K562 (cell line): Measurements from ENCODE around the gene TJP3. TPM values are rescaled to one million over a fixed set of nuclear protein-coding genes. Genes with fewer than 3 reads are reported as not detected.
A peak's percentile ranks its signal among the peaks of the same experiment; 100 is the strongest.

Experiments
- ADNP ChIP-seq: fragments of 200-800 bp; sonication (Bioruptor generic); IDR thresholded peaks from 2 replicates; pipeline ENCODE4 v1.6.1; 2016; ENCODE audit warnings: missing genetic modification characterization, missing compliant biosample characterization
- BCOR ChIP-seq: fragments of 450-650 bp; IDR thresholded peaks from 2 replicates; pipeline ENCODE4 v1.6.1; 2016
- CHD4 ChIP-seq: fragments of 200-600 bp; sonication (generic); IDR thresholded peaks from 3 replicates; pipeline ENCODE4 v1.6.1; 2012; ENCODE audit warnings: low read depth, mild to moderate bottlenecking, mixed read lengths, low read length, inconsistent platforms; ENCODE audit not compliant: insufficient read depth, insufficient replicate concordance, poor library complexity, severe bottlenecking
- CTBP1 ChIP-seq: fragments of 450-650 bp; IDR thresholded peaks from 2 replicates; pipeline ENCODE4 v1.6.1; 2016; ENCODE audit warnings: borderline replicate concordance
- EP400 ChIP-seq: fragments of 450-650 bp; IDR thresholded peaks from 2 replicates; pipeline ENCODE4 v1.6.1; 2017; ENCODE audit warnings: antibody characterized with exemption, mild to moderate bottlenecking, moderate library complexity
- ESRRA ChIP-seq: fragments of 450-650 bp; IDR thresholded peaks from 2 replicates; pipeline ENCODE4 v1.6.1; 2014; ENCODE audit warnings: low read depth, mild to moderate bottlenecking, moderate library complexity, borderline replicate concordance
- FOXA3 ChIP-seq, 2 experiments: fragments of 450-650 bp in 1 of 2; sonication (generic) in 1 of 2; formaldehyde crosslinking; IDR thresholded peaks in 1 of 2; conservative IDR thresholded peaks in 1 of 2; 2 replicates each; pipeline versions ENCODE4 v1.4.0 to v1.8.0; 2020 to 2022; ENCODE audit warnings: mild to moderate bottlenecking in 2 of 2, missing genetic modification reagents in 1 of 2
- HDAC1 ChIP-seq, 2 experiments: fragments of 450-650 bp; IDR thresholded peaks; 2 replicates each; pipeline ENCODE4 v1.6.1; 2016 to 2017; ENCODE audit warnings: inconsistent platforms in 1 of 2, mild to moderate bottlenecking in 1 of 2, moderate library complexity in 1 of 2
- KDM1A ChIP-seq, 2 experiments: fragments of 450-650 bp; IDR thresholded peaks; 2 replicates each; pipeline ENCODE4 v1.6.1; 2016; ENCODE audit warnings: mild to moderate bottlenecking in 2 of 2
- KLF1 ChIP-seq: fragments of 450-650 bp; IDR thresholded peaks from 2 replicates; pipeline ENCODE4 v1.6.1; 2016; ENCODE audit warnings: missing genetic modification characterization, missing compliant biosample characterization
- MEF2D ChIP-seq: conservative IDR thresholded peaks from 2 replicates; pipeline ENCODE4 v1.6.1; 2016; ENCODE audit warnings: low read depth, missing genetic modification characterization, missing compliant biosample characterization
- MEIS2 ChIP-seq: fragments of 450-650 bp; IDR thresholded peaks from 2 replicates; pipeline ENCODE4 v1.6.1; 2014; ENCODE audit warnings: mild to moderate bottlenecking; ENCODE audit not compliant: partially characterized antibody
- MTA1 ChIP-seq: fragments of 450-650 bp; IDR thresholded peaks from 2 replicates; pipeline ENCODE4 v1.6.1; 2017; ENCODE audit warnings: borderline replicate concordance
- RCOR1 ChIP-seq, 2 experiments: IDR thresholded peaks; 2 replicates each; pipeline ENCODE4 v1.6.1; 2012; ENCODE audit warnings: low read depth in 2 of 2, low read length in 2 of 2, borderline replicate concordance in 1 of 2, improper control_type of control experiment in 1 of 2
- SMARCE1 ChIP-seq: fragments of 450-650 bp; IDR thresholded peaks from 2 replicates; pipeline ENCODE4 v1.7.1; 2016; ENCODE audit warnings: mild to moderate bottlenecking
- SRF ChIP-seq, 2 experiments: fragments of 250-450, 450-650 bp in 1 of 2; sonication (Bioruptor Pico) in 1 of 2; sonication (generic) in 1 of 2; formaldehyde crosslinking; IDR thresholded peaks; 2 replicates each; pipeline versions ENCODE4 v1.5.0 to v1.5.1; 2020 to 2022; ENCODE audit warnings: mild to moderate bottlenecking in 1 of 2, missing genetic modification reagents in 1 of 2
- ZKSCAN8 ChIP-seq: fragments of 200-800 bp; sonication (Bioruptor generic); IDR thresholded peaks from 2 replicates; pipeline ENCODE4 v1.6.1; 2016; ENCODE audit warnings: missing genetic modification characterization, missing compliant biosample characterization
- ZNF133 ChIP-seq: fragments of 250-450 bp; sonication (Bioruptor Pico); IDR thresholded peaks from 2 replicates; pipeline ENCODE4 v1.4.0; 2020; ENCODE audit warnings: mild to moderate bottlenecking
- ZNF263 ChIP-seq: sonication (generic); formaldehyde crosslinking; IDR thresholded peaks from 2 replicates; pipeline ENCODE4 v1.8.0; 2022; ENCODE audit warnings: mild to moderate bottlenecking, missing genetic modification reagents, borderline replicate concordance
- polyA plus RNA-seq, 8 experiments: library from polyadenylated mRNA; depleted of rRNA in 4 of 8; stranded (reverse) in 5 of 8; unstranded in 3 of 8; fragments of >200 nt; fragmentation: Nextera tagmentation in 2 of 8; fragmentation: Illumina TruSeq in 1 of 8; extraction: Ambion mirVana in 2 of 8; extraction: Trizol in 1 of 8; gene quantifications; 2 replicates each; pipeline versions ENCODE4 v1.2.1 to v1.2.3, GENCODE V29; 2011 to 2014; ENCODE audit warnings: inconsistent platforms in 1 of 8, missing spikeins in 1 of 8
- total RNA-seq, 7 experiments: library from RNA; depleted of rRNA in 6 of 7; stranded (reverse); fragments of >200 nt in 6 of 7; fragmentation: Illumina TruSeq in 2 of 7; extraction: Trizol in 2 of 7; gene quantifications; 2 replicates each; pipeline versions ENCODE4 v1.2.1 to v1.2.3, GENCODE V29; 2011 to 2021; ENCODE audit warnings: low replicate concordance in 1 of 7

Gene TJP3
- total and polyA plus RNA-seq, 9 of the 15 experiments (the other 6 are each of a cell fraction or from before 2014, with no cell fraction given): 0.11 to 2.4 (median 0.57) TPM; not detected in 1

- peak; percentile 61 for TF ChIP-seq CHD4
- peak; percentile 81 for TF ChIP-seq SMARCE1
- TF ChIP-seq KLF1 (tag): 0 out of 2 replicates have a peak, but pooled peaks have one; percentile 27
- peak; percentile 37; the same call in 1 of the 2 replicates for TF ChIP-seq ZNF263 (CRISPR knock-in tag)
- TF ChIP-seq ADNP (tag): peak; percentile 61; the same call in 1 of the 2 replicates
- peak in 1 of 2 experiments; percentile 33; a peak in 1 of 4 replicates for TF ChIP-seq HDAC1 (IDR thresholded peaks at IDR 0.05)
- TF ChIP-seq FOXA3 (CRISPR knock-in tag; conservative IDR thresholded peaks at IDR 0.05 in 1 of 2, IDR thresholded peaks at IDR 0.05 in 1 of 2): peak; percentile 83 to 91
- peak in 1 of 2 experiments; percentile 30; a peak in 1 of 4 replicates for TF ChIP-seq SRF (CRISPR knock-in tag; IDR thresholded peaks at IDR 0.05)
- peak; percentile 99 for TF ChIP-seq ZKSCAN8 (CRISPR knock-in tag)
- TF ChIP-seq MEF2D (tag): no peak
- TF ChIP-seq MEIS2: peak; percentile 19
- TF ChIP-seq RCOR1 (IDR thresholded peaks at IDR 0.05; ENCODE audit: borderline replicate concordance in 1 of 2, low read depth in 2 of 2, low read length in 2 of 2): peak in 1 of 2 experiments; percentile 79; a peak in 2 of 4 replicates
- TF ChIP-seq EP400: peak; percentile 23; the same call in 1 of the 2 replicates
- peak; percentile 70 for TF ChIP-seq CTBP1
- TF ChIP-seq BCOR: peak; percentile 86
- TF ChIP-seq MTA1: peak; percentile 38; the same call in 1 of the 2 replicates
- TF ChIP-seq ZNF133 (CRISPR knock-in tag): no peak
- peak; percentile 75 for TF ChIP-seq ESRRA
- peak; percentile 40 to 66; a peak in 1 of 4 replicates for TF ChIP-seq KDM1A (IDR thresholded peaks at IDR 0.05)
Measured at GRCh38 chr19:3710265-3710812, 2.2 kb downstream of the TJP3 start (continued).
